K562 (cell line): ENCODE measurements around the gene LBR. TPM values are rescaled to one million over a fixed set of nuclear protein-coding genes. Genes with fewer than 3 reads are reported as not detected.

Experiments
- BACH1 ChIP-seq: fragments of 200-800 bp; sonication (Bioruptor generic); IDR thresholded peaks from 2 replicates; pipeline ENCODE4 v1.6.1; 2016; ENCODE audit warnings: missing genetic modification characterization, missing compliant biosample characterization
- CBX1 ChIP-seq: sonication (generic); IDR thresholded peaks from 2 replicates; pipeline ENCODE4 v1.6.1; 2016; ENCODE audit warnings: antibody characterized with exemption, low read depth, mild to moderate bottlenecking
- CHD4 ChIP-seq: fragments of 200-600 bp; sonication (generic); IDR thresholded peaks from 3 replicates; pipeline ENCODE4 v1.6.1; 2012; ENCODE audit warnings: low read depth, mild to moderate bottlenecking, mixed read lengths, low read length, inconsistent platforms; ENCODE audit not compliant: insufficient read depth, insufficient replicate concordance, poor library complexity, severe bottlenecking
- FOXK2 ChIP-seq, 2 experiments: fragments of 450-650 bp; IDR thresholded peaks in 1 of 2; conservative IDR thresholded peaks in 1 of 2; 2 replicates each; pipeline ENCODE4 v1.6.1; 2016; ENCODE audit warnings: low read depth in 2 of 2, mild to moderate bottlenecking in 1 of 2
- HMG20B ChIP-seq: fragments of 250-450 bp; sonication (Bioruptor Pico); IDR thresholded peaks from 2 replicates; pipeline ENCODE4 v1.5.0; 2021; ENCODE audit warnings: mild to moderate bottlenecking
- KDM1A ChIP-seq, 2 experiments: fragments of 450-650 bp; IDR thresholded peaks; 2 replicates each; pipeline ENCODE4 v1.6.1; 2016; ENCODE audit warnings: mild to moderate bottlenecking in 2 of 2
- MAZ ChIP-seq, 2 experiments: fragments of 450-650 bp in 1 of 2; sonication (generic) in 1 of 2; formaldehyde crosslinking; IDR thresholded peaks in 1 of 2; conservative IDR thresholded peaks in 1 of 2; 2 replicates each; pipeline versions ENCODE4 v1.4.0 to v1.5.0; 2020; ENCODE audit warnings: mild to moderate bottlenecking in 1 of 2, missing genetic modification reagents in 1 of 2
- PHF20 ChIP-seq: fragments of 450-650 bp; IDR thresholded peaks from 2 replicates; pipeline ENCODE4 v1.6.1; 2018; ENCODE audit not compliant: partially characterized antibody
- PYGO2 ChIP-seq: fragments of 450-650 bp; IDR thresholded peaks from 2 replicates; pipeline ENCODE4 v1.6.1; 2016; ENCODE audit warnings: mild to moderate bottlenecking, missing genetic modification characterization, moderate library complexity, missing compliant biosample characterization
- SP1 ChIP-seq: sonication (generic); formaldehyde crosslinking; IDR thresholded peaks from 2 replicates; pipeline ENCODE4 v1.8.1; 2022; ENCODE audit warnings: mild to moderate bottlenecking, missing genetic modification reagents
- SRF ChIP-seq, 2 experiments: fragments of 250-450, 450-650 bp in 1 of 2; sonication (Bioruptor Pico) in 1 of 2; sonication (generic) in 1 of 2; formaldehyde crosslinking; IDR thresholded peaks; 2 replicates each; pipeline versions ENCODE4 v1.5.0 to v1.5.1; 2020 to 2022; ENCODE audit warnings: mild to moderate bottlenecking in 1 of 2, missing genetic modification reagents in 1 of 2
- ZKSCAN1 ChIP-seq: fragments of 150-350 bp; IDR thresholded peaks from 2 replicates; pipeline ENCODE4 v1.6.1; 2016; ENCODE audit warnings: low read depth, low read length
- ZNF717 ChIP-seq: fragments of 250-450 bp; sonication (Bioruptor Pico); IDR thresholded peaks from 2 replicates; pipeline ENCODE4 v1.5.0; 2021
- polyA plus RNA-seq, 8 experiments: library from polyadenylated mRNA; depleted of rRNA in 4 of 8; stranded (reverse) in 5 of 8; unstranded in 3 of 8; fragments of >200 nt; fragmentation: Nextera tagmentation in 2 of 8; fragmentation: Illumina TruSeq in 1 of 8; extraction: Ambion mirVana in 2 of 8; extraction: Trizol in 1 of 8; gene quantifications; 2 replicates each; pipeline versions ENCODE4 v1.2.1 to v1.2.3, GENCODE V29; 2011 to 2014; ENCODE audit warnings: inconsistent platforms in 1 of 8, missing spikeins in 1 of 8
- total RNA-seq, 7 experiments: library from RNA; depleted of rRNA in 6 of 7; stranded (reverse); fragments of >200 nt in 6 of 7; fragmentation: Illumina TruSeq in 2 of 7; extraction: Trizol in 2 of 7; gene quantifications; 2 replicates each; pipeline versions ENCODE4 v1.2.1 to v1.2.3, GENCODE V29; 2011 to 2021; ENCODE audit warnings: low replicate concordance in 1 of 7
- TF ChIP-seq, protein P1 (sequence below): sonication (generic); formaldehyde crosslinking; IDR thresholded peaks from 2 replicates; pipeline ENCODE4 v1.8.1; 2022; ENCODE audit warnings: missing genetic modification reagents
- TF ChIP-seq, protein P2 (sequence below): fragments of 450-650 bp; IDR thresholded peaks from 2 replicates; pipeline ENCODE4 v1.7.1; 2018; ENCODE audit warnings: mild to moderate bottlenecking, low read depth; ENCODE audit not compliant: partially characterized antibody
- TF ChIP-seq, protein P3 (sequence below): IDR thresholded peaks from 2 replicates; pipeline ENCODE4 v1.6.1; 2012; ENCODE audit warnings: low read depth, low read length, improper control_type of control experiment, borderline replicate concordance

The LBR gene
- total and polyA plus RNA-seq, 9 of the 15 experiments (the other 6 are each of a cell fraction or from before 2014, with no cell fraction given) = 102 to 229 (median 197) TPM

DNA sequence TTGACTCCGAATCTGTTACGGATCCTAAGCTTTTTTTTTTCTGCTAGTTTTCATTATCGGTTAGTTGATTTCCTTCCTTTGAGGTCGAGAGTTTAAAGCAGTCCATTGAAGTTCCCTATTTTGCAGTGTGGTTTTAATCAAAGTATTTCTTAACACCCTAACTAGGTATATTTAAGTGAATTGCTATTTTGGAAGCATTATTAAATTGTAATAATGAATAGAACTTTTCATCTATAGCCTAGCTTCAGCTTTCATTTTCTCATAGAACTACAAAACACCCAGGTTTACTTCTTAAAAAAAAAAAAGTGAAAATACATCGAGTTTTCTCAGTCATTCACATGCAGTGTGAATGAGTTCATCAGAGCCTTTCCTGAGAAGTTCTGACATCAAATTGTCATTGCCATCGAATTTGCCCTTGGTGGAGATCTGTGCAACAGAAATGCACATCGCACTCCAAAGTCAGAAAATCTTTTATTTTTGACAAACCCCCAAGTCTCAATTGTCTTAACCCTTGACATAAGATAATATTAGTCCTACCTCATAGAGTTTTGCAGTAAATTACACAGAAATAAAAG lies 1.1 kb upstream of the LBR start (continued):
- TF ChIP-seq MAZ (CRISPR knock-in tag; conservative IDR thresholded peaks at IDR 0.05 in 1 of 2, IDR thresholded peaks at IDR 0.05 in 1 of 2) (no peak), HMG20B (CRISPR knock-in tag) (no peak), ZKSCAN1 (no peak), ZNF717 (CRISPR knock-in tag) (no peak), SRF (CRISPR knock-in tag; IDR thresholded peaks at IDR 0.05) (no peak), BACH1 (peak; percentile 50), KDM1A (IDR thresholded peaks at IDR 0.05) (no peak; a peak in 3 of 4 replicates), PHF20 (no peak), FOXK2 (conservative IDR thresholded peaks at IDR 0.05 in 1 of 2, IDR thresholded peaks at IDR 0.05 in 1 of 2; ENCODE audit: low read depth in 2 of 2) (0 out of 4 replicates have a peak, but pooled peaks of 1 of the 2 experiments have one; percentile 57), PYGO2 (tag) (no peak), SP1 (CRISPR knock-in tag) (no peak), CBX1 (no peak), CHD4 (no peak)
- TF ChIP-seq, protein P1, sequence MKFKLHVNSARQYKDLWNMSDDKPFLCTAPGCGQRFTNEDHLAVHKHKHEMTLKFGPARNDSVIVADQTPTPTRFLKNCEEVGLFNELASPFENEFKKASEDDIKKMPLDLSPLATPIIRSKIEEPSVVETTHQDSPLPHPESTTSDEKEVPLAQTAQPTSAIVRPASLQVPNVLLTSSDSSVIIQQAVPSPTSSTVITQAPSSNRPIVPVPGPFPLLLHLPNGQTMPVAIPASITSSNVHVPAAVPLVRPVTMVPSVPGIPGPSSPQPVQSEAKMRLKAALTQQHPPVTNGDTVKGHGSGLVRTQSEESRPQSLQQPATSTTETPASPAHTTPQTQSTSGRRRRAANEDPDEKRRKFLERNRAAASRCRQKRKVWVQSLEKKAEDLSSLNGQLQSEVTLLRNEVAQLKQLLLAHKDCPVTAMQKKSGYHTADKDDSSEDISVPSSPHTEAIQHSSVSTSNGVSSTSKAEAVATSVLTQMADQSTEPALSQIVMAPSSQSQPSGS (CRISPR knock-in tag) = no peak
- TF ChIP-seq, protein P2, sequence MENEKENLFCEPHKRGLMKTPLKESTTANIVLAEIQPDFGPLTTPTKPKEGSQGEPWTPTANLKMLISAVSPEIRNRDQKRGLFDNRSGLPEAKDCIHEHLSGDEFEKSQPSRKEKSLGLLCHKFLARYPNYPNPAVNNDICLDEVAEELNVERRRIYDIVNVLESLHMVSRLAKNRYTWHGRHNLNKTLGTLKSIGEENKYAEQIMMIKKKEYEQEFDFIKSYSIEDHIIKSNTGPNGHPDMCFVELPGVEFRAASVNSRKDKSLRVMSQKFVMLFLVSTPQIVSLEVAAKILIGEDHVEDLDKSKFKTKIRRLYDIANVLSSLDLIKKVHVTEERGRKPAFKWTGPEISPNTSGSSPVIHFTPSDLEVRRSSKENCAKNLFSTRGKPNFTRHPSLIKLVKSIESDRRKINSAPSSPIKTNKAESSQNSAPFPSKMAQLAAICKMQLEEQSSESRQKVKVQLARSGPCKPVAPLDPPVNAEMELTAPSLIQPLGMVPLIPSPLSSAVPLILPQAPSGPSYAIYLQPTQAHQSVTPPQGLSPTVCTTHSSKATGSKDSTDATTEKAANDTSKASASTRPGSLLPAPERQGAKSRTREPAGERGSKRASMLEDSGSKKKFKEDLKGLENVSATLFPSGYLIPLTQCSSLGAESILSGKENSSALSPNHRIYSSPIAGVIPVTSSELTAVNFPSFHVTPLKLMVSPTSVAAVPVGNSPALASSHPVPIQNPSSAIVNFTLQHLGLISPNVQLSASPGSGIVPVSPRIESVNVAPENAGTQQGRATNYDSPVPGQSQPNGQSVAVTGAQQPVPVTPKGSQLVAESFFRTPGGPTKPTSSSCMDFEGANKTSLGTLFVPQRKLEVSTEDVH = no peak
- TF ChIP-seq, protein P3, sequence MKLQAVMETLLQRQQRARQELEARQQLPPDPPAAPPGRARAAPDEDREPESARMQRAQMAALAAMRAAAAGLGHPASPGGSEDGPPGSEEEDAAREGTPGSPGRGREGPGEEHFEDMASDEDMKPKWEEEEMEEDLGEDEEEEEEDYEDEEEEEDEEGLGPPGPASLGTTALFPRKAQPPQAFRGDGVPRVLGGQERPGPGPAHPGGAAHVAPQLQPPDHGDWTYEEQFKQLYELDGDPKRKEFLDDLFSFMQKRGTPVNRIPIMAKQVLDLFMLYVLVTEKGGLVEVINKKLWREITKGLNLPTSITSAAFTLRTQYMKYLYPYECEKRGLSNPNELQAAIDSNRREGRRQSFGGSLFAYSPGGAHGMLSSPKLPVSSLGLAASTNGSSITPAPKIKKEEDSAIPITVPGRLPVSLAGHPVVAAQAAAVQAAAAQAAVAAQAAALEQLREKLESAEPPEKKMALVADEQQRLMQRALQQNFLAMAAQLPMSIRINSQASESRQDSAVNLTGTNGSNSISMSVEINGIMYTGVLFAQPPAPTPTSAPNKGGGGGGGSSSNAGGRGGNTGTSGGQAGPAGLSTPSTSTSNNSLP = peak; percentile 90; the same call in 1 of the 2 replicates
